HCT116 (cell line): ENCODE data around the gene SH3PXD2A. TPM values are rescaled to one million over a fixed set of nuclear protein-coding genes. Genes with fewer than 3 reads are reported as not detected.

ENCODE experiments used
- ATAC-seq: fragments of 200-7000 bp; cut with Tn5 transposase; 2 replicates; pipeline ENCODE4 v1.9.1; 2020; ENCODE audit warnings: mild to moderate bottlenecking, moderate library complexity
- BruUV-seq: library from RNA; stranded (reverse); fragments of 400-500 nt; replicated peaks from 2 replicates; lab custom pipeline; 2021; lab: Mats Ljungman, UMichigan
- CTCF ChIA-PET: fragments of 300-600 bp; sonication (Branson Sonifier 250); formaldehyde crosslinking; loops from one replicate; lab custom pipeline; 2021; ENCODE audit warnings: antibody characterized with exemption; lab: Charles Lee
- POLR2A ChIA-PET: fragments of 300-600, 350-600 bp; sonication (Branson Sonifier 250); formaldehyde crosslinking; loops from one replicate; lab custom pipeline; 2021; ENCODE audit warnings: antibody characterized with exemption; lab: Charles Lee
- RAD21 ChIA-PET, 2 experiments: fragments of 300-600 bp; sonication (Branson Sonifier 250); formaldehyde crosslinking; loops; one replicate each; lab custom pipeline; 2023; ENCODE audit warnings: low total read pairs in 2 of 2; ENCODE audit not compliant: uncharacterized antibody in 2 of 2, unreplicated experiment in 2 of 2, low non-redundant PET in 1 of 2; lab: Charles Lee
- DNase-seq: peaks from one replicate; pipeline ENCODE4 v3.0.0-alpha.2; 2010; ENCODE audit warnings: low read depth, low spot score
- H2AFZ ChIP-seq: fragments of 200-600 bp; shearing (Covaris generic), sonication (generic); 2 replicates; pipeline ENCODE4 v1.6.1; 2017; ENCODE audit warnings: low read depth, mixed run types, mixed read lengths, antibody characterized with exemption, low read length; ENCODE audit not compliant: poor library complexity, severe bottlenecking
- H3K27ac ChIP-seq: 2 replicates; pipeline ENCODE4 v1.5.1; 2012; ENCODE audit warnings: low read depth, low read length
- H3K27me3 ChIP-seq: fragments of 200-600 bp; sonication (generic); 2 replicates; pipeline ENCODE4 v1.6.1; 2016; ENCODE audit warnings: mixed run types, low read length, mixed read lengths; ENCODE audit not compliant: insufficient read depth
- H3K36me3 ChIP-seq, 2 experiments: fragments of 200-500 bp in 1 of 2; fragments of 200-600 bp in 1 of 2; sonication (Bioruptor generic) in 1 of 2; sonication (generic) in 1 of 2; 2 replicates each; pipeline versions ENCODE4 v1.5.1 to v1.6.1; 2014 to 2016; ENCODE audit warnings: low read length in 2 of 2, inconsistent platforms in 1 of 2, mixed read lengths in 1 of 2, mixed run types in 1 of 2; ENCODE audit not compliant: insufficient read depth in 2 of 2, control insufficient read depth in 1 of 2
- H3K4me1 ChIP-seq, 2 experiments: fragments of 200-600 bp in 1 of 2; sonication (generic) in 1 of 2; 2 replicates each; pipeline versions ENCODE4 v1.5.1 to v1.6.1; 2012 to 2017; ENCODE audit warnings: low read length in 2 of 2, inconsistent platforms in 1 of 2, mild to moderate bottlenecking in 1 of 2, mixed read lengths in 1 of 2, mixed run types in 1 of 2, moderate library complexity in 1 of 2; ENCODE audit not compliant: insufficient read depth in 2 of 2, control insufficient read depth in 1 of 2
- H3K4me2 ChIP-seq: fragments of 200-600 bp; sonication (generic); 2 replicates; pipeline ENCODE4 v1.6.1; 2017; ENCODE audit warnings: mixed run types, low read length, mixed read lengths
- H3K4me3 ChIP-seq, 2 experiments: fragments of 200-600 bp in 1 of 2; sonication (generic) in 1 of 2; replicated peaks in 1 of 2; 2 replicates each; pipeline ENCODE4 v1.5.1; 2011 to 2016; ENCODE audit warnings: low read length in 2 of 2, control low read depth in 1 of 2, low read depth in 1 of 2, mild to moderate bottlenecking in 1 of 2, mixed read lengths in 1 of 2, mixed run types in 1 of 2
- H3K79me2 ChIP-seq: fragments of 200-600 bp; sonication (generic); 2 replicates; pipeline ENCODE4 v1.6.1; 2017; ENCODE audit warnings: mild to moderate bottlenecking, mixed run types, low read length, moderate library complexity, mixed read lengths; ENCODE audit not compliant: insufficient read depth
- H3K9ac ChIP-seq: fragments of 200-600 bp; sonication (generic); 2 replicates; pipeline ENCODE4 v1.6.1; 2016; ENCODE audit warnings: low read length, mixed read lengths
- H3K9me2 ChIP-seq: fragments of 200-600 bp; sonication (generic), shearing (Covaris generic); 2 replicates; pipeline ENCODE4 v1.6.1; 2017; ENCODE audit warnings: mixed run types, mild to moderate bottlenecking, moderate library complexity; ENCODE audit not compliant: insufficient read depth
- H3K9me3 ChIP-seq, 2 experiments: fragments of 200-500 bp in 1 of 2; fragments of 200-600 bp in 1 of 2; sonication (Bioruptor generic) in 1 of 2; sonication (generic) in 1 of 2; 2 replicates each; pipeline ENCODE4 v1.6.1; 2014 to 2017; ENCODE audit warnings: low read length in 2 of 2, mixed read lengths in 2 of 2, inconsistent platforms in 1 of 2, low read depth in 1 of 2, mild to moderate bottlenecking in 1 of 2, mixed run types in 1 of 2, moderate library complexity in 1 of 2; ENCODE audit not compliant: control insufficient read depth in 1 of 2, insufficient read depth in 1 of 2
- H4K20me1 ChIP-seq: fragments of 200-600 bp; sonication (generic), shearing (Covaris generic); 2 replicates; pipeline ENCODE4 v1.6.1; 2017; ENCODE audit warnings: mixed run types, mild to moderate bottlenecking, moderate library complexity; ENCODE audit not compliant: insufficient read depth
- ATF3 ChIP-seq: IDR thresholded peaks from 2 replicates; pipeline ENCODE4 v1.6.1; 2012
- CBX3 ChIP-seq: IDR thresholded peaks from 2 replicates; pipeline ENCODE4 v1.6.1; 2012; ENCODE audit warnings: low read depth
- CEBPB ChIP-seq: IDR thresholded peaks from 2 replicates; pipeline ENCODE4 v1.6.1; 2012; ENCODE audit warnings: low read depth
- CTCF ChIP-seq, 3 experiments: fragments of 200-600 bp in 1 of 3; sonication (generic) in 1 of 3; IDR thresholded peaks in 2 of 3; conservative IDR thresholded peaks in 1 of 3; 2 replicates each; pipeline ENCODE4 v1.5.1; 2012 to 2017; ENCODE audit warnings: low read depth in 2 of 3, low read length in 2 of 3, antibody characterized with exemption in 1 of 3, borderline replicate concordance in 1 of 3, control low read depth in 1 of 3, mild to moderate bottlenecking in 1 of 3, mixed read lengths in 1 of 3, mixed run types in 1 of 3, moderate library complexity in 1 of 3; ENCODE audit not compliant: insufficient read depth in 1 of 3
- EGR1 ChIP-seq: IDR thresholded peaks from 2 replicates; pipeline ENCODE4 v1.6.1; 2012; ENCODE audit warnings: low read depth
- ELF1 ChIP-seq: IDR thresholded peaks from 2 replicates; pipeline ENCODE4 v1.6.1; 2012; ENCODE audit warnings: low read depth, borderline replicate concordance
- EZH2 ChIP-seq: fragments of 200-600 bp; sonication (generic); IDR thresholded peaks from 2 replicates; pipeline ENCODE4 v1.6.1; 2017; ENCODE audit warnings: antibody characterized with exemption, mixed run types
- EZH2phosphoT487 ChIP-seq: fragments of 200-600 bp; IDR thresholded peaks from 2 replicates; pipeline ENCODE4 v1.6.1; 2018; ENCODE audit warnings: antibody characterized with exemption, borderline replicate concordance
- FOSL1 ChIP-seq: IDR thresholded peaks from 2 replicates; pipeline ENCODE4 v1.6.1; 2012; ENCODE audit warnings: low read depth
- JUND ChIP-seq: IDR thresholded peaks from 2 replicates; pipeline ENCODE4 v1.6.1; 2012
- MAX ChIP-seq: IDR thresholded peaks from 2 replicates; pipeline ENCODE4 v1.6.1; 2012
- POLR2A ChIP-seq: IDR thresholded peaks from 2 replicates; pipeline ENCODE4 v1.7.0; 2011; ENCODE audit warnings: borderline replicate concordance; ENCODE audit not compliant: insufficient read depth, insufficient read length; ENCODE audit errors: extremely low read depth
- POLR2AphosphoS5 ChIP-seq: IDR thresholded peaks from 2 replicates; pipeline ENCODE4 v1.6.1; 2011; ENCODE audit warnings: mild to moderate bottlenecking, low read depth, low read length, moderate library complexity
- RAD21 ChIP-seq: IDR thresholded peaks from 2 replicates; pipeline ENCODE4 v1.6.1; 2012; ENCODE audit warnings: low read depth, mild to moderate bottlenecking
- REST ChIP-seq: IDR thresholded peaks from 2 replicates; pipeline ENCODE4 v1.6.1; 2012; ENCODE audit warnings: low read depth
- SIN3A ChIP-seq: IDR thresholded peaks from 2 replicates; pipeline ENCODE4 v1.6.1; 2012; ENCODE audit warnings: low read depth
- SP1 ChIP-seq: IDR thresholded peaks from 2 replicates; pipeline ENCODE4 v1.6.1; 2012; ENCODE audit warnings: low read depth
- SRF ChIP-seq: IDR thresholded peaks from 2 replicates; pipeline ENCODE4 v1.6.1; 2012; ENCODE audit warnings: low read depth
- TCF7L2 ChIP-seq: IDR thresholded peaks from 2 replicates; pipeline ENCODE4 v1.7.0; 2011; ENCODE audit warnings: borderline replicate concordance, inconsistent platforms; ENCODE audit not compliant: insufficient read depth, insufficient read length; ENCODE audit errors: extremely low read depth
- YY1 ChIP-seq: IDR thresholded peaks from 2 replicates; pipeline ENCODE4 v1.6.1; 2011; ENCODE audit warnings: low read length, low read depth, moderate library complexity, mild to moderate bottlenecking; ENCODE audit not compliant: insufficient replicate concordance; ENCODE audit errors: extremely low read depth
- ZFX ChIP-seq: fragments of 450-650 bp; IDR thresholded peaks from 2 replicates; pipeline ENCODE4 v1.6.1; 2017
- ZNF274 ChIP-seq: fragments of 200-500 bp; sonication (Bioruptor generic); IDR thresholded peaks from 2 replicates; pipeline ENCODE4 v1.6.1; 2014; ENCODE audit warnings: mild to moderate bottlenecking, low read depth, low read length, inconsistent platforms
- intact Hi-C: fragments of 100-400 bp; cut with micrococcal nuclease; formaldehyde crosslinking; loops from 2 replicates; pipeline ENCODE4 v1.10.0; 2022
- total RNA-seq: library from RNA; stranded (reverse); gene quantifications from one replicate; pipeline ENCODE4 v1.2.1, GENCODE V29; 2021; ENCODE audit not compliant: unreplicated experiment

SH3PXD2A gene
- total RNA-seq, 1 experiment from 2014 or later, result 8.7 TPM

GRCh38 chr10:103610921-103611511 is 244.4 kb downstream of the SH3PXD2A start (continued):
- no peak for TF ChIP-seq ATF3
- no peak for TF ChIP-seq ELF1
- TF ChIP-seq CEBPB, result no peak
- TF ChIP-seq ZFX, result no peak
- TF ChIP-seq POLR2A, result no peak
- no peak for TF ChIP-seq SIN3A
- TF ChIP-seq JUND, result no peak
- TF ChIP-seq TCF7L2, result no peak
- TF ChIP-seq REST, result no peak
- TF ChIP-seq CBX3, result no peak

GRCh38 chr10:103610083-103610472 is 245.3 kb downstream of the SH3PXD2A start:
- intact Hi-C loops, result no loop called here
- no peak overlapping the region for H3K4me2 ChIP-seq
- H3K9me3 ChIP-seq, result no peaks in the 10 kb centered on the region
- H3K27ac ChIP-seq, result no peak overlapping the region
- no peak overlapping the region for H2AFZ ChIP-seq
- no peak overlapping the region for H3K4me3 ChIP-seq
- no peaks in the 10 kb centered on the region for H3K27me3 ChIP-seq
- H3K4me1 ChIP-seq, result peaks cover 0 to 5% of the 10 kb centered on the region in 2 experiments; a peak in 1 of 4 replicates
- no peaks in the 10 kb centered on the region for H3K9me2 ChIP-seq
- ChIA-PET POLR2A (no interaction called here), CTCF (interaction anchor here (1.0 kb wide), 1 partner anchor 17 kb away, joined by 3 read pairs; no protein-coding TSS in a partner anchor), RAD21 (no interaction called here)
- BruUV-seq, result no TSS peak
- DNase-seq (no peak), ATAC-seq (no peak)
- no peak overlapping the region for H3K9ac ChIP-seq
- no peaks in the 10 kb centered on the region for H3K36me3 ChIP-seq
- no peaks in the 10 kb centered on the region for H3K79me2 ChIP-seq
- H4K20me1 ChIP-seq, result no peaks in the 10 kb centered on the region
- TF ChIP-seq SRF (no peak), CBX3 (no peak), CTCF (IDR thresholded peaks at IDR 0.05 in 2 of 3, conservative IDR thresholded peaks at IDR 0.05 in 1 of 3; ENCODE audit: borderline replicate concordance in 1 of 3, insufficient read depth in 1 of 3, low read depth in 2 of 3, low read length in 2 of 3) (no peak), JUND (no peak), ELF1 (no peak), RAD21 (no peak), ZNF274 (no peak), SIN3A (no peak), EZH2phosphoT487 (no peak), EZH2 (no peak), YY1 (no peak), MAX (no peak), EGR1 (no peak), TCF7L2 (no peak), SP1 (no peak), POLR2AphosphoS5 (no peak), FOSL1 (no peak)
